Activated CD8-positive, alpha-beta T cell treated with anti-CD3 and anti-CD28 coated beads for 36 hours (primary cell): ENCODE results near the gene SDR42E1. TPM values are rescaled to one million over a fixed set of nuclear protein-coding genes. Genes with fewer than 3 reads are reported as not detected.
A peak's percentile ranks its signal among the peaks of the same experiment; 100 is the strongest.

Source experiments
- ATAC-seq: fragments of 200-7000 bp; cut with Tn5 transposase; one replicate; pipeline ENCODE4 v1.10.0; 2021; ENCODE audit warnings: mild to moderate bottlenecking, moderate library complexity
- CTCF ChIA-PET: fragments of 350-600 bp; sonication (Branson Sonifier 250); formaldehyde crosslinking; loops from one replicate; lab custom pipeline; 2021; ENCODE audit warnings: antibody characterized with exemption; lab: Charles Lee
- POLR2A ChIA-PET: fragments of 350-600 bp; sonication (Branson Sonifier 250); formaldehyde crosslinking; loops from one replicate; lab custom pipeline; 2021; ENCODE audit warnings: antibody characterized with exemption; lab: Charles Lee
- DNase-seq: peaks from one replicate; pipeline ENCODE4 v3.0.0-alpha.2; 2020
- H3K27ac Mint-ChIP-seq: one replicate; pipeline ENCODE4 v1.8.0; 2021; ENCODE audit warnings: mild to moderate bottlenecking, mixed read lengths
- H3K27me3 Mint-ChIP-seq: one replicate; pipeline ENCODE4 v1.8.0; 2021; ENCODE audit warnings: mixed read lengths
- H3K36me3 Mint-ChIP-seq: one replicate; pipeline ENCODE4 v1.8.0; 2021; ENCODE audit warnings: low read depth, mixed read lengths
- H3K4me1 Mint-ChIP-seq: one replicate; pipeline ENCODE4 v1.8.0; 2021; ENCODE audit warnings: low read depth, mixed read lengths
- H3K4me3 Mint-ChIP-seq: one replicate; pipeline ENCODE4 v1.8.0; 2021; ENCODE audit warnings: mild to moderate bottlenecking, moderate library complexity, mixed read lengths
- H3K9me3 Mint-ChIP-seq: one replicate; pipeline ENCODE4 v1.8.0; 2021; ENCODE audit warnings: mixed read lengths
- intact Hi-C: fragments of 100-400 bp; cut with micrococcal nuclease; formaldehyde crosslinking; loops from one replicate; pipeline ENCODE4 v1.10.0; 2022
- total RNA-seq, 2 experiments: library from RNA; stranded (reverse); gene quantifications; one replicate each; pipeline ENCODE4 v1.2.3, GENCODE V29; 2021
- TF ChIP-seq, protein P1 (sequence below): fragments of 200-600 bp; IDR thresholded peaks from one replicate; pipeline ENCODE4 v1.8.0; 2022; ENCODE audit warnings: antibody characterized with exemption, mild to moderate bottlenecking

Gene SDR42E1
- total RNA-seq, 2 experiments from 2014 or later = 7.1 to 9.2 TPM

DNA sequence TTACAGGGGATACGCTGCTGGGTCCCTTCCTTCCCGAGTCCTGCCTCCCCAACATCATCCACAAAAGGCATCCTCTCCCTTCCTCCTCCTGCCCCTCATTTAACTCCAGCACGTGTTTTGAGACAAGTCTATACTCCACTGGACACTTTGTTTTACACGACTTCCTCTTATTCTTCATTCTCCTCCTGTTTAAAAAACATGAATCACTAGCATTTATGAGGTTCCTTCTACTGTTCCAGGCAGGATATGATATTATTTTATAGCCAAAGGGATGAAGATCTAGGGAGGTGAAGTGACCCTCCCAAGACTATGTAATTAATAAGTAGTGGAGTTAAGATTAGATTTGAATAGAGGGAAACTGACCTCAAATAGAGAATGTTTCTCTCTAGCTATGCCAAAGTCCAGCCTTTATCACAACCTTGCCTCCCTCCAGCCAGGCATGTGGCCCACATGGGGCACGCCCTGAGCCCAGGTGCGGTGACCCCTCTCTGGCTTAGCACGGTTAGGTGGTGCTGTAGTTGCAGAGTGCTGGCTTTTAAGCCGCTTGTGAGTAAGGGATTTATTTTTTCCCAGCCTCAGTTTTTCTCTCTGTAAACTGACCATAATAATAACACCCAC lies 22.5 kb upstream of the SDR42E1 start:
- Mint-ChIP-seq H3K27me3 (peaks cover 7% of the 10 kb centered on the region), H3K9me3 (no peaks in the 10 kb centered on the region), H3K27ac (no peak overlapping the region), H3K4me1 (no peaks in the 10 kb centered on the region), H3K4me3 (no peak overlapping the region), H3K36me3 (no peaks in the 10 kb centered on the region)
- ChIA-PET POLR2A (no interaction called here), CTCF (interaction anchor here (1.3 kb wide), 1 partner anchor 229 kb away, joined by 3 read pairs; no protein-coding TSS in a partner anchor)
- intact Hi-C loops = loop anchor here (10.0 kb wide), 1 partner anchor 201 kb away; no protein-coding TSS in a partner anchor
- ATAC-seq (no peak), DNase-seq (no peak)
- TF ChIP-seq, protein P1, sequence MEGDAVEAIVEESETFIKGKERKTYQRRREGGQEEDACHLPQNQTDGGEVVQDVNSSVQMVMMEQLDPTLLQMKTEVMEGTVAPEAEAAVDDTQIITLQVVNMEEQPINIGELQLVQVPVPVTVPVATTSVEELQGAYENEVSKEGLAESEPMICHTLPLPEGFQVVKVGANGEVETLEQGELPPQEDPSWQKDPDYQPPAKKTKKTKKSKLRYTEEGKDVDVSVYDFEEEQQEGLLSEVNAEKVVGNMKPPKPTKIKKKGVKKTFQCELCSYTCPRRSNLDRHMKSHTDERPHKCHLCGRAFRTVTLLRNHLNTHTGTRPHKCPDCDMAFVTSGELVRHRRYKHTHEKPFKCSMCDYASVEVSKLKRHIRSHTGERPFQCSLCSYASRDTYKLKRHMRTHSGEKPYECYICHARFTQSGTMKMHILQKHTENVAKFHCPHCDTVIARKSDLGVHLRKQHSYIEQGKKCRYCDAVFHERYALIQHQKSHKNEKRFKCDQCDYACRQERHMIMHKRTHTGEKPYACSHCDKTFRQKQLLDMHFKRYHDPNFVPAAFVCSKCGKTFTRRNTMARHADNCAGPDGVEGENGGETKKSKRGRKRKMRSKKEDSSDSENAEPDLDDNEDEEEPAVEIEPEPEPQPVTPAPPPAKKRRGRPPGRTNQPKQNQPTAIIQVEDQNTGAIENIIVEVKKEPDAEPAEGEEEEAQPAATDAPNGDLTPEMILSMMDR = no peak

DNA sequence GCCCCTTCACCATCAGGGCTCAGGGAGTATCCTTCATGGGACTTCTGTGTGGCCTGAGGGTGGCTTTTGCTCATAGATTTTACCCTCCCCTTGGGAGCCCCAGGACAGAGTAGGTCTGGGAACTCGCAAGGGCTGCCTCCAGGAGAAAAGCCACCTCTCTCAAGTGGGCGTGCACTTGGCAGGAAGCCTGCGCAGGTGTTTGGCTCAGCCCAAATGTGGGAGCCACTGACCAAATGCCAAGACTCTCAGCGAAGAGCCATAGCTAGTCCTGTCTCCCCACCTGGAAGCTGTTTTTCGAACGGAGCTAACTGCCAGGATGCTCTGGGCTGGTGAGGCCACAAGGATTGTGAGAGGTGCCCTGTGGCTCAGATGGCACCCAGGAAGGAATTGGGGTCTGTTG lies 21.7 kb upstream of the SDR42E1 start:
- no peaks in the 10 kb centered on the region for H3K9me3 Mint-ChIP-seq
- POLR2A ChIA-PET = no interaction called here
- H3K27ac Mint-ChIP-seq = no peak overlapping the region
- ATAC-seq (no peak), DNase-seq (no peak)
- no peak overlapping the region for H3K4me3 Mint-ChIP-seq
- CTCF ChIA-PET = interaction anchor here (1.3 to 2.4 kb wide), 2 partner anchors 198 to 230 kb away, joined by 3 to 8 read pairs; no protein-coding TSS in a partner anchor
- no peaks in the 10 kb centered on the region for H3K36me3 Mint-ChIP-seq
- H3K4me1 Mint-ChIP-seq = no peaks in the 10 kb centered on the region
- intact Hi-C loops = loop anchor here (10.0 kb wide), 1 partner anchor 202 kb away; no protein-coding TSS in a partner anchor
- TF ChIP-seq, protein P1 = no peak
- H3K27me3 Mint-ChIP-seq = peaks cover 7% of the 10 kb centered on the region

DNA sequence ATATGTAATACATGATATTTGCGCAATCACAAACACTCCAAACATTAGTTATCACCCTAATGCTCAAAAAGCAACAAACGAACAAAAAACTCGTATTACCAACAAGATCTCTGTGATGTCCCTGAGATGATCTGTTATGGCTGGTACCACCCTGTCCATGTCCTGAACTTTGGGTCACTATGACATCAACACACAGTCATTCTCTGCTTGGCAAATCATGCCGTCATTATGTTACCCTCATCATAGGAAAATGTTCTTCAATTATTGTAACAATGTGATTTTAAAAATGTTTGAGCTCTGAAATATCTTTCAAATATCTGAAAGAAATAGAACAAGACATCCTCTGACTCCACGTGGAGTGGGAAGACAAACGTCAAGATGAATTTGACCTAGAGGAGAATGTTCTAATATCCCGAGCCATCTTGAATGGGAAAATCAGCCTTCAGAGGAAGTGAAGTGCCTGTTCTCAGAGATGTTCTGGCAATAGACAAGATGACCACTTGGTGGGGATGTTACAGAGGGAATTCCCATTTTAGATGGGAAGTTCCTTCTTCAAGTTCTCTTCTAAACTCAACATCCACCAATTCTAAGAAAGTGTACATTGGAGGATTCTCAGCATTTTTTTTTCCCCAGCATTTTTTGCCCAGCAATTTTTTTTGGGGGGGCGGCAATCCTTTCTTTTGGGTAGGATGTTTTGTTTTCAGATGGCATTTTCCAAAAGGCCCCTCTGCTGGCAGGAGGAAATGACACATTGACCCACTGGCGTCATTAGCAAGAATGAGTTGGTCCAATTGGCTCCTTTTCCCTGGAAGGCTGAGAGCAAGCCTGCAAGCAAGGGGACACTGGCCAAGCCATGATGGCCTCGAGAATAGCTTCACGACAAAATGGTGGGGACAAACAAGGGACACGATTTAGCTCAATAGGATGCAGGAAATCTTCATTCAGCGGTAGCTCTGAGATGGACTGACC lies 20.1 kb upstream of the SDR42E1 start:
- Mint-ChIP-seq H3K4me1 (no peaks in the 10 kb centered on the region), H3K36me3 (no peaks in the 10 kb centered on the region), H3K9me3 (no peaks in the 10 kb centered on the region), H3K27ac (no peak overlapping the region), H3K4me3 (no peak overlapping the region), H3K27me3 (peaks cover 6% of the 10 kb centered on the region)
- DNase-seq = no peak
- intact Hi-C loops = loop anchor here (10.0 kb wide), 1 partner anchor 203 kb away; no protein-coding TSS in a partner anchor
- ChIA-PET POLR2A (no interaction called here), CTCF (interaction anchor here (2.4 kb wide), 1 partner anchor 199 kb away, joined by 8 read pairs; no protein-coding TSS in a partner anchor)
- no peak for ATAC-seq
- TF ChIP-seq, protein P1 = peak; percentile 27

DNA sequence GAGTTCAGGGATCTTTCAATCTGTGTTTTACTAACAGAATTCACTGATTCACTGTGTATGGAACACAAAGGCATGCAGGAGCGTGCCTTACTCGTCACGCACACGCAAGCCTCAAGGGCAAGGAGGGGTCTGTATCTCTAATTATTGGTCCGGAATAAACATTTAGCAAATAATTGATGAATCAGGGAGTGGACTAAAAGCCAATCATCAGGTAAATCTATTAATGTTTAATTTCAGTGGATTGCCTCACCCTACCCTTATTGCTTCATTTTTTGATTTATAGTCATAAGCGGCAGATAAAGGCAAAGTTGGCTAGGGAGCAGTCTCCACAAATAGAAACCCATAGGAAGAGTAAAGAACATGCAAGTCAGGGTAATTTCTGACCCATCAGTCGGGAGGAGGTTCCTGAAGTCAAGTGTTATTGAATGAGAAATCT lies 16.4 kb upstream of the SDR42E1 start:
- Mint-ChIP-seq H3K36me3 (no peaks in the 10 kb centered on the region), H3K4me3 (no peak overlapping the region), H3K4me1 (no peaks in the 10 kb centered on the region), H3K9me3 (no peaks in the 10 kb centered on the region), H3K27ac (no peak overlapping the region), H3K27me3 (peaks cover 13% of the 10 kb centered on the region)
- TF ChIP-seq, protein P1 = no peak
- intact Hi-C loops = no loop called here
- POLR2A ChIA-PET = no interaction called here
- DNase-seq = no peak
- CTCF ChIA-PET = no interaction called here
- ATAC-seq = no peak
